Measurements from ENCODE around the gene CTIF.
A peak's percentile ranks its signal among the peaks of the same experiment; 100 is the strongest.
"Not testable (repeated sequence)": the region's sequence is repeated elsewhere in the genome, so short reads cannot be mapped to it uniquely, and the experiment has no call there.

CTIF gene

GRCh38 chr18:48538531-48539405, at the start of gene CTIF:
Gene CTIF, plus strand, starts transcription at chr18:48539031. Its CDS starts 80,535 bp downstream, at chr18:48619566.
- DNase-seq: peak; percentile 97

- no peak for DNase-seq
Measured at GRCh38 chr18:48490641-48491293, 48.1 kb upstream of the CTIF start.

GRCh38 chr18:48492880-48493279, 46.0 kb upstream of the CTIF start:
- DNase-seq: no peak

GRCh38 chr18:48493434-48494230, 45.2 kb upstream of the CTIF start:
- no peak for DNase-seq

GRCh38 chr18:48497863-48498262, 41.0 kb upstream of the CTIF start:
- no peak for DNase-seq

- no peak for DNase-seq
Measured at GRCh38 chr18:48500517-48500916, 38.3 kb upstream of the CTIF start.

- no peak for DNase-seq
Measured at GRCh38 chr18:48502906-48503305, 35.9 kb upstream of the CTIF start.

- DNase-seq: no peak
Measured at GRCh38 chr18:48504819-48505218, 34.0 kb upstream of the CTIF start.

GRCh38 chr18:48506983-48507568, 31.8 kb upstream of the CTIF start:
- DNase-seq: not testable (repeated sequence)

- DNase-seq: not testable (repeated sequence)
Measured at GRCh38 chr18:48512498-48512897, 26.3 kb upstream of the CTIF start.

GRCh38 chr18:48514786-48515185, 24.0 kb upstream of the CTIF start:
- no peak for DNase-seq

- no peak for DNase-seq
Measured at GRCh38 chr18:48517048-48517447, 21.8 kb upstream of the CTIF start.

- DNase-seq: no peak
Measured at GRCh38 chr18:48519431-48520100, 19.3 kb upstream of the CTIF start.

GRCh38 chr18:48521723-48522122, 17.1 kb upstream of the CTIF start:
- no peak for DNase-seq

GRCh38 chr18:48525671-48526070, 13.2 kb upstream of the CTIF start:
- no peak for DNase-seq

GRCh38 chr18:48527461-48527860, 11.4 kb upstream of the CTIF start:
- no peak for DNase-seq

- no peak for DNase-seq
Measured at GRCh38 chr18:48528861-48529260, 10.0 kb upstream of the CTIF start.

- no peak for DNase-seq
Measured at GRCh38 chr18:48529796-48530195, 9.0 kb upstream of the CTIF start.

GRCh38 chr18:48530399-48531081, 8.3 kb upstream of the CTIF start:
- DNase-seq: no peak

GRCh38 chr18:48531082-48531403, 7.8 kb upstream of the CTIF start:
- DNase-seq: no peak

- DNase-seq: no peak
Measured at GRCh38 chr18:48531908-48532307, 6.9 kb upstream of the CTIF start.
